ENCODE results near the gene S100A11.

The S100A11 gene

GRCh38 chr1:152000964-152001630 is 35.7 kb downstream of the S100A11 start:
- DNase-seq, result peak; percentile 24

GRCh38 chr1:151998611-151999362 is 38.0 kb downstream of the S100A11 start:
- no peak for DNase-seq

GRCh38 chr1:151997284-151997570 is 39.6 kb downstream of the S100A11 start:
- DNase-seq, result no peak

GRCh38 chr1:151995774-151996173 is 41.0 kb downstream of the S100A11 start:
- no peak for DNase-seq

- no peak for DNase-seq
Measured at GRCh38 chr1:151994956-151995355, 41.8 kb downstream of the S100A11 start.

GRCh38 chr1:151993734-151994496 is 42.9 kb downstream of the S100A11 start, which contains the start of gene S100A10:
S100A10 (minus strand) TSS chr1:151993859; CDS start chr1:151986230, 7,629 bp downstream.
- DNase-seq, result peak; percentile 81

- DNase-seq, result peak; percentile 49
Measured at GRCh38 chr1:151993084-151993733, 43.6 kb downstream of the S100A11 start.

DNA sequence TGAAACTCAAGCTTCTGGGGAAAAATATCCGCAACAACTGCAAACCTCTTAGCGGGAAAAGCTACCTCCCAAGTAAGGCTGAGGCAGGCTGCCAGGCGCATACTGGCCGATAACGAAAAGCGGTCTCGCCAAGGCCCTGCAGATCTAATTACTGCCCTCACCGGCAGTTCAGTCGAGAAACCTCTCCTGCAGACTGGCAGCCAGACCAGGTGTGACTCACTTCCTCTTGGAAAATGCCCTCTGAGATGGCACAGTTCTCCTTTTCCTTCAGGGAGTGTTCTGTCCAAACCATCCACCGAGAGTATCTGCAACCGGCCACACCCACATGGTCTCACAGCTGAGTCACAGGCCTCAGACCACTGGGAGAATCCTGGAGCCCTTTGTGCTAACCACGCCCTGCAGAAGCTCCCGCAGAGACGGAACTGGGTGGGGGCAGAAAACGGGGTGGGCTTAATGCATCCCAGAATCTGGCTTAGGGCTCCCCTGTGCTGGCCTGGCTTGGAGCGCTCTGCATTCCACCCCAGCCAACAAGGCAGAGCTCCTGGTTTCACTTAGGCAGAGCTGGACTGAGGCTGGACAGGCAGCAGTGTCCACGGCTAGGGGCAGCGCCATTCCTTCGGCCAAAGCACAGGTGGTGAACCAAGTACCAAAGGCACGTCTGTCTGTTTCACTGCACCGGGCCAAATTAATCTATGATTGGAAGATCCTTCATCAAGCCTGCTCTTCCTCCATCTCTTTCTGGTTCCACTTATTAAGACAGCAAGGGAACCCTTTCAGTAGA is 44.3 kb downstream of the S100A11 start:
- peak; percentile 84 for DNase-seq

GRCh38 chr1:151991663-151992302 is 45.0 kb downstream of the S100A11 start:
- no peak for DNase-seq

GRCh38 chr1:151990856-151991198 is 46.0 kb downstream of the S100A11 start:
- DNase-seq, result no peak

DNA sequence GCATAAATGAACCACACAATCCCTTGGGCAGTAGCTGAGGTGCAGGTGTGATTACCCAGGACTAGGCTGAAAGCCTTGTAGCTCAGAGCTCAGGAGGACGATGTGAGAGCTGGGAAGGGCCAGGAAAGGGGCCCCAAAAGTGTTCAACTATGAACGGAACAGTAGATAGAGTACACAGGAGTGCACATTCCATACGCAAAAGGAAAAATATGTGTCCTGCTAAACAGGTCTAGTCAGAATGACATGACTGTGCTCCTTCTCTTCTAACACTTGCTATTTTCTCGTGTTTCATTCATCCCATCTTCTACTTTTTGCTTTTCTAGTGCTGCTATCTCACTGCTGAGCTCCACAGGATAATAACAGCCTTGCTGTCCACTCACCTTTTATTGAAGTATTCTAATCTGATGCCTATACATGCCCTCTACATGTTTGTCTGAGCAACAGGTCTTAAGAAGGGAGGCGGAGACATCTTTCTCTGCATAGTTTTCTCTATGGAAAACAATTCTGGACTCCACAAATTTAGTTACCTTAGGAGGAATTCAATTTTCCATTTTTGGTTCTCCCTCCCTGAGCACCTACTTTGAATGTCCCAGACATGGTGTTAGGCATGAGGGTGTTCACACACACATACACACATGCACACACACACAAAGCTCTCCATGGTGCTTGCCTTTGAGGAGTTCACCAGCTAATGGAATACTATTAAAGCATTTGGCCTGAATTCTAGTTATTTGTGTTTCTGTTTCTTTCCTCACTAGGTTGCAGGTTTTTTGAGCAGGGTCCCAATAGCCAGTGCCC is 46.5 kb downstream of the S100A11 start:
- DNase-seq, result no peak

DNA sequence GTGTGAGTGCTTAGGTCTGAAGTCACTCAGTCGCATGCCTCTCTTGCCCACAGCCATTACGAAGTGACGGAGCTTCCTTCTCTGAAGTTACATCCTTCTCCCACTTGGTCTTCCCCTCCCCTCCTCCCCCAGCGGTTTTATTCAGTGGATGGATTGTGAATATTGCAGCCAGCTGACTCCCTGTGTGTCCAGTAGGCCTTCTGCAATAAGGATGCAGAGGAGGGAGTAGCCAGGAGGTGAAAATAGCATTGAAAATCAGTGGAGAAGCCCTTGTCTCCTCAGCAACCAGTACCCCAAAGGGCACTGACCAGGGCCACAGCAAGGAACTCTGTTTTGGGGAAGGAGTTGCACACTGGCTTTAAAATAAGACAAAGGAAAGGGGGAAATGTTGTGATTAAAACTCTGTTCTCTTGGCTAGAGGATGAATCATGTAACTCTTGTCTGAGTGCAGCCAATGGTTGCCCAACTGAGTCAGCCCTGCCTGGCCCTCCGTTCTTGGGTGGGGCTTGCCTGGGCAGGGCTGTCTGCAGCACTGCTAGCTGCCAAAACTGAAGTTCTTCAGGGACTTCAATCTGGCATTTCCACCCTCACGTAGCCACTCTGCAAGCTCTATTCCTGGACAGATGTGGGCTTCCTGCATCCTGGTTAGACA is 47.5 kb downstream of the S100A11 start:
- peak; percentile 67 for DNase-seq

DNA sequence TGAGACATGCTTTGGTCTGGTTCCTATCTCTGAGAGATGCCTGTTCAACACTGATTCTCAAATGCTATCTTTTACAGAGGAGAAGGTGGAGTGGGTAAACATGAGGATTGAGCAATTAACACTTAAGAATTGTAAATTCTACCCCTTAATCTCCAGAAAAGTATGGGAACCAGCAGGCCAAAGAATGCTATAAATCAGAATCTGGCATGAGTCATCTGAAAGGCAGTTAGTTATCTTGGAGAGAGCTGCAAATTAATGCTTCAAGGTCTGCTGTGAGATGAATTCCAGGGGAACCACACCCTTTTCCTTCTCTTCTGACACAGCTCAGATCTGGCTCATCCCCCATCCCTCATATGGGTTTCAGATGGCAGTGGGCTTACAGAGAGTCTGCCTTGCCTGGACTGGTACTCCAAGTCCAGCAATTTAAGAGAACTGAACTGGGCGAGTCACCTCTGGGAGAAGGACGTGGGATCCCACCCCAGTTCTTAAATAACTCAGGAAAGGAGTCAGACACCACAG is 48.3 kb downstream of the S100A11 start:
- no peak for DNase-seq

DNA sequence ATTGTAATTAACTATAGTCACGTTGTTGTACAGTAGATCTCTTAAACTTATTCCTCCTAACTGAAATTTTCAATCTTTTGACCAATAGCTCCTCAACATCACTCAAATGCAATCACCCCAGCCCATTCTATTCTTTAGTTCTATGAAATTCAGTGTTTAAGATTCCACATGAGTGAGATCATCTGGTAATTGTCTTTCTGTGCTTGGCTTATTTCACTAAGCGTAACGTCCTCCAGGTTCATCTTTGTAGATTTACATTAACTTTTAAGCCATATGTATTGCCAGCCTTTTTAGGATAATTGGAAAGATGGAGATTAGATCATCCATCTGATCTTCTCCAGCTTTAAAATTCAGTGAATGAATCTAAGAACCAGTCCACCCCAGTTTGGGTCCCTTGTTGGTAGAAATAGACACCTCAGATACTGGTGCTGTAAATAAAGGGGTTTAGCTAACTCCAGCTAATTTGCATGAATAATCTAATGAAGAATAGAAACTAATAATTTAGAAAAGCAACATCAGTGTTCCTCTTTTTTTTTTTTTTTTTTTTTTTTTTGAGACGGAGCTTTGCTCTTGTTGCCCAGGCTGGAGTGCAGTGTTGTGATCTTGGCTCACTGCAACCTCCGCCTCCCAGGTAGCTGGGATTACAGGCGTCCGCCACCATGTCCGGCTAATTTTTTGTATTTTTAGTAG is 50.2 kb downstream of the S100A11 start:
- DNase-seq, result no peak

- DNase-seq, result no peak
Measured at GRCh38 chr1:151985768-151986167, 51.0 kb downstream of the S100A11 start.

DNA sequence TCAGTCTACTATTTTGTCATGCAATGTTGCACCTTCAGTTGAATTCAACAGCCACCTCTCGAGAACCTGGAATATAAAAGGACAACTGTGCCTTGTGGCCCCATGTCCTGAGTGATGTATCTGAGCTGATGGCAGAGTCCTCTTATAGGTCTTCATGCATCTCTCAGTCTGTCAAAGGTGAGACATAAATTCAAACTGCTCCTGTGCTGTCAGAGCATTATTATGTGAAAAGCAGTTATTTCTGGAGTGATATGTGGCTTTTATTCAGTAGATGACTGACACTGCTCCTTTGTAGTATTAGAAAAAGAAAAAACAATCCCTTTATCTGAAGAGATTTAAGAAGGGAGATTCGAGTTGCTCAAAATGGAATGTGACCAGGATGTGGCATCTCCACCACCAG is 51.5 kb downstream of the S100A11 start:
- DNase-seq, result no peak

- DNase-seq, result no peak
Measured at GRCh38 chr1:151984313-151984956, 52.4 kb downstream of the S100A11 start.

Measured in CD4-positive, alpha-beta T cell treated with Interferon gamma for 1 hour (primary cell).